Measurements from ENCODE around the gene ITGB5.

- TF ChIP-seq POLR2A (IDR thresholded peaks at IDR 0.05; ENCODE audit: low read depth, low read length) = no peak
- TF ChIP-seq CTCF (IDR thresholded peaks at IDR 0.05; ENCODE audit: extremely low read depth in 1 of 2, insufficient read depth in 1 of 2, low read depth in 1 of 2, low read length in 2 of 2) = no peak
- no peak for TF ChIP-seq GATA2 (IDR thresholded peaks at IDR 0.05; ENCODE audit: insufficient read depth, insufficient read length, low read depth, low read length)
- no peak for TF ChIP-seq EZH2 (IDR thresholded peaks at IDR 0.05; ENCODE audit: borderline replicate concordance, low read depth, low read length, severe bottlenecking)
- no peak for TF ChIP-seq MYC (IDR thresholded peaks at IDR 0.05; ENCODE audit: low read depth, low read length)
- no peak for TF ChIP-seq JUN (IDR thresholded peaks at IDR 0.05; ENCODE audit: borderline replicate concordance, insufficient read depth, insufficient read length, low read depth)
- no peak for TF ChIP-seq MAX (IDR thresholded peaks at IDR 0.05; ENCODE audit: insufficient read depth, insufficient read length)
- no peak for TF ChIP-seq POLR2AphosphoS5 (IDR thresholded peaks at IDR 0.05; ENCODE audit: insufficient read depth, low read depth, low read length)
- TF ChIP-seq FOS (IDR thresholded peaks at IDR 0.05; ENCODE audit: borderline replicate concordance, insufficient read depth, low read length) = no peak
Observed at GRCh38 chr3:124879337-124879680, 7.9 kb downstream of the ITGB5 start.

All from endothelial cell of umbilical vein (primary cell).